GM23248 (cell line): Measurements from ENCODE around the gene ALDH1A2. TPM values are rescaled to one million over a fixed set of nuclear protein-coding genes. Genes with fewer than 3 reads are reported as not detected.

Experiments
- DNase-seq: peaks from one replicate; pipeline ENCODE4 v3.0.0-alpha.2; 2015
- H2AFZ ChIP-seq: fragments of 200-600 bp; sonication (generic); 2 replicates; pipeline ENCODE4 v1.6.1; 2016; ENCODE audit warnings: antibody characterized with exemption
- H3F3A ChIP-seq: fragments of 200-600 bp; sonication (generic); 2 replicates; pipeline ENCODE4 v1.6.1; 2016; ENCODE audit warnings: mild to moderate bottlenecking, antibody characterized with exemption, mixed run types; ENCODE audit not compliant: insufficient read depth
- H3K27ac ChIP-seq: fragments of 200-600 bp; sonication (generic); 2 replicates; pipeline ENCODE4 v1.5.1; 2016; ENCODE audit warnings: mild to moderate bottlenecking
- H3K27me3 ChIP-seq: fragments of 200-600 bp; sonication (generic); replicated peaks from 2 replicates; pipeline ENCODE4 v1.6.1; 2016; ENCODE audit warnings: mild to moderate bottlenecking; ENCODE audit not compliant: insufficient read depth
- H3K36me3 ChIP-seq: fragments of 200-600 bp; sonication (generic); 2 replicates; pipeline ENCODE4 v1.6.1; 2016; ENCODE audit warnings: low read depth, mild to moderate bottlenecking
- H3K4me1 ChIP-seq: fragments of 200-600 bp; sonication (generic); 2 replicates; pipeline ENCODE4 v1.6.1; 2016; ENCODE audit warnings: mild to moderate bottlenecking; ENCODE audit not compliant: insufficient read depth
- H3K4me2 ChIP-seq: fragments of 200-600 bp; sonication (generic); one replicate; pipeline ENCODE4 v1.6.1; 2016; ENCODE audit warnings: mild to moderate bottlenecking; ENCODE audit not compliant: unreplicated experiment
- H3K4me3 ChIP-seq: fragments of 200-600 bp; sonication (generic); 2 replicates; pipeline ENCODE4 v1.5.1; 2016; ENCODE audit warnings: mild to moderate bottlenecking
- H3K79me2 ChIP-seq: fragments of 200-600 bp; sonication (generic); 2 replicates; pipeline ENCODE4 v1.6.1; 2016; ENCODE audit warnings: mild to moderate bottlenecking; ENCODE audit not compliant: insufficient read depth
- H3K9ac ChIP-seq: fragments of 200-600 bp; sonication (generic); 2 replicates; pipeline ENCODE4 v1.6.1; 2016; ENCODE audit warnings: mild to moderate bottlenecking
- H3K9me2 ChIP-seq: fragments of 200-600 bp; sonication (generic); 2 replicates; pipeline ENCODE4 v1.6.1; 2016; ENCODE audit warnings: mixed run types, mild to moderate bottlenecking, moderate library complexity; ENCODE audit not compliant: insufficient read depth
- H3K9me3 ChIP-seq: fragments of 200-600 bp; sonication (generic); one replicate; pipeline ENCODE4 v1.6.1; 2017; ENCODE audit warnings: low read depth
- H4K20me1 ChIP-seq: fragments of 200-600 bp; sonication (generic); 2 replicates; pipeline ENCODE4 v1.6.0; 2016; ENCODE audit not compliant: insufficient read depth
- EZH2 ChIP-seq: fragments of 200-600 bp; sonication (generic); IDR thresholded peaks from 2 replicates; pipeline ENCODE4 v1.6.1; 2018; ENCODE audit warnings: antibody characterized with exemption, mild to moderate bottlenecking; ENCODE audit not compliant: insufficient read depth, poor library complexity, severe bottlenecking
- EZH2phosphoT487 ChIP-seq: fragments of 200-600 bp; sonication (generic); IDR thresholded peaks from 2 replicates; pipeline ENCODE4 v1.6.1; 2018; ENCODE audit warnings: antibody characterized with exemption, moderate library complexity, mild to moderate bottlenecking, low read depth; ENCODE audit not compliant: insufficient read depth
- WGBS, 2 experiments: methylation state at CpG; one replicate each; pipeline ENCODE4 v1.1.6; 2015 to 2017; ENCODE audit warnings: low lambda C conversion rate in 2 of 2, low coverage in 1 of 2; ENCODE audit errors: missing lambda C conversion rate in 2 of 2; 5-methylcytosine and 5-hydroxymethylcytosine counted together
- in situ Hi-C: fragments of 300-500 bp; cut with MboI; formaldehyde crosslinking; loops from 2 replicates; pipeline ENCODE4 v1.15.0; 2020
- polyA plus RNA-seq: library from polyadenylated mRNA; unstranded; fragments of >200 nt; fragmentation: Nextera tagmentation; extraction: Ambion mirVana; gene quantifications from 2 replicates; pipeline ENCODE4 v1.2.1, GENCODE V29; 2016
- total RNA-seq: library from RNA; depleted of rRNA; stranded (reverse); fragments of >200 nt; shearing (Covaris generic); gene quantifications from 2 replicates; pipeline ENCODE4 v1.2.3, GENCODE V29; 2014

Gene ALDH1A2
- total and polyA plus RNA-seq, 2 experiments from 2014 or later, result 0.11 to 0.68 TPM

DNA sequence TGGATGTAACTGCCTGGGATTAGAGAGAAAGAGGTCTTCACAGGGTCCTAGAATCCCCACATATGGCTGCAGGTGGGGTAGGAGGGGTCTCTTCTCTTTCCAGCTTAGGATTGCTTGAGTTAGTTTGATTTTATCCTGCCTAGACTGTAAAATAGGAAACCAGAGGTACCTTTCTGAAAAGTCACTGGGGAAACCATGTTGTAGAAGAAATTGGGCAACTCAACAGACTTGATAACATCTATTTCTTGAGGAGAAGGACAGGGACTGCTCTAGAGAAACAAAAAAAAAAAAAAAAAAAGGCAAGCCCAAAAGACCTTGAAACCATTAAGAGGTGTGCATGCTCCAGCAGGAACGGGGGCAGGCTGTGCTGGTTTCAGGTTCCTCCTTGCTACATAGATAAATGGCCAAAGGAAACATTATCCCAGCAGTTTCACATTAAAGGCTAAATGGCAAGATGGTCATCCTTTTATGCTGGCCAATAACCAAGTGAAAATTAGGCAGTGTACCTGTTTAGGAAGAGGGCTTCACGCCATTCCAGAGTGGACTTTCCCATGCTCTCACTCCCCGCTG is 116.1 kb downstream of the ALDH1A2 start:
- no peak overlapping the region for H2AFZ ChIP-seq
- no peaks in the 10 kb centered on the region for H3K79me2 ChIP-seq
- H3K27ac ChIP-seq, result no peak overlapping the region
- no peaks in the 10 kb centered on the region for H3K36me3 ChIP-seq
- H3K9me3 ChIP-seq, result no peaks in the 10 kb centered on the region
- 46 to 58% methylated on average over 3 of the region's 3 CpGs for WGBS, 2 experiments
- H3K4me1 ChIP-seq, result no peaks in the 10 kb centered on the region
- in situ Hi-C loops, result no loop called here
- H3K27me3 ChIP-seq, result peaks cover 24% of the 10 kb centered on the region
- no peaks in the 10 kb centered on the region for H3K9me2 ChIP-seq
- no peak overlapping the region for H3K4me3 ChIP-seq
- no peak for DNase-seq
- no peaks in the 10 kb centered on the region for H4K20me1 ChIP-seq
- TF ChIP-seq EZH2phosphoT487, result no peak
- no peak for TF ChIP-seq EZH2
- no peaks in the 10 kb centered on the region for H3F3A ChIP-seq
- H3K9ac ChIP-seq, result no peak overlapping the region
- no peak overlapping the region for H3K4me2 ChIP-seq

DNA sequence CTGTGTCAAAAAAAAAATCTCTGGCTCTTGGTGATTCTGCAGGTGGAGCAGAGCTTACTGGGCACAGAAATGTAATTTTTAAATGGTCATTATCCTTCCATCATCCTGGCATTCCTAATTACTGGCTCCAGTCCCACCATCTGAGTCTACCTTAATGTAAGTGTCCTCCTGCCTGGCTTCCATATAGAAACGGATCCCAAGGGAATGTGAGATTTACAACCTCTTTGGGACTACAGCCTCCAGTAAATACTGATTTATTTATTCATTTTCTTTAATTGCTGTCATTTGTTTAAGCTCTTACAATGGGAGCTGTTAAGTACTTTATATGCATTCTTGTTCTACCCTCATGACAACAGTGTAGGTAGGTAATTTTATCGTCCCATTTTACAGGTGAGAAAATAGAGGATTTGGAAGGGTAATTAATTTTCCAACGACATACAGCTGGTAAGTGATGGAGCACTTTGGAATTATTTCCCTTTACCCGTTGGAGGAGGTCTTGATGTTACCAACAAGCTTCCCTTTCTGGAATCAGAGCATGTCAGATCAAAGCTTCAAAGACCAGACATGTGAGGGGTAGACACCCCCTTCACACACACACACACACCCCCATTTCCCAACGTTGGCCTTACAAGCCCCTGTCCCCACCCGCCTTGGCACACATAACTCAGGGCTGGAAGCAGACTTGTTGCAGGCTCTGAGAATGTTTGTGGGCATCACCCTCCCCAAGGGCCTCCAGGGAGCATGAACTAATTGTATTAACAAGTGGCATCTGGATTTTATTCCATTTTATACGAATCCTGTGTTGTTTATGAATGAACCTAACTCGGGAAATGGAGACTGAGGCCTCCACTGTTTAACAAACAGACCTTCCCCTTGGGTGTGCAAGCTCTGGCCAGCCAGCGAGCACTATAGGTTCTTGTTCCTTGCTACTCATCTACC is 116.9 kb downstream of the ALDH1A2 start:
- H3K4me1 ChIP-seq, result no peaks in the 10 kb centered on the region
- WGBS, 2 experiments, result 24 to 29% methylated on average over 9 of the region's 9 CpGs
- H2AFZ ChIP-seq, result no peak overlapping the region
- peaks cover 24% of the 10 kb centered on the region for H3K27me3 ChIP-seq
- no peak overlapping the region for H3K4me3 ChIP-seq
- H3K27ac ChIP-seq, result no peak overlapping the region
- no peaks in the 10 kb centered on the region for H3K9me3 ChIP-seq
- in situ Hi-C loops, result no loop called here
- TF ChIP-seq EZH2phosphoT487 (no peak), EZH2 (no peak)
- H3K9me2 ChIP-seq, result no peaks in the 10 kb centered on the region
- no peaks in the 10 kb centered on the region for H4K20me1 ChIP-seq
- H3K79me2 ChIP-seq, result no peaks in the 10 kb centered on the region
- no peaks in the 10 kb centered on the region for H3K36me3 ChIP-seq
- no peak for DNase-seq
- no peak overlapping the region for H3K4me2 ChIP-seq
- H3K9ac ChIP-seq, result no peak overlapping the region
- no peaks in the 10 kb centered on the region for H3F3A ChIP-seq

DNA sequence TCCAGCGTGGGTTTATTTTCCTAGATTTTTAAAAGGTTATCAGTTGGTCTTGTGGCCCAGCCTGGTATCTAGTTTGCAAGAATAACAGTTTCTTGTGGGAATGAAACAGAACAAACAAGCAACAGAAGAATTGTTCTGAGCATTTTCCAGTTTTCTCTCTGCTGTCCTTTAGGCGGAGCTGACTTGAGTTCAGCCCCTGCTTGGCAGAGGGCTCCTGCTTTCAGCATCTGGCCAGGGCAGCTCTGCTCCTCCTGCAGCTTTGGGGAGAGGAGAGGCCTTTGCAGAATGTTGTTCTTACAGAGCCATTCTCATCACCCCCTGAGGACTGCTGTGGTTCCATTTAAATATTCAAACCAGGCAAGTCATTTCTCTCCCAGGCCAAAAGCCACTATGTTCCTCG is 117.7 kb downstream of the ALDH1A2 start:
- H3K9ac ChIP-seq, result no peak overlapping the region
- H3K9me2 ChIP-seq, result no peaks in the 10 kb centered on the region
- H3F3A ChIP-seq, result no peaks in the 10 kb centered on the region
- in situ Hi-C loops, result no loop called here
- 15% methylated on average over 3 of the region's 3 CpGs for WGBS, 2 experiments
- no peaks in the 10 kb centered on the region for H4K20me1 ChIP-seq
- H3K4me2 ChIP-seq, result no peak overlapping the region
- peaks cover 24% of the 10 kb centered on the region for H3K27me3 ChIP-seq
- H3K9me3 ChIP-seq, result no peaks in the 10 kb centered on the region
- DNase-seq, result peak; percentile 16
- no peaks in the 10 kb centered on the region for H3K79me2 ChIP-seq
- H3K4me3 ChIP-seq, result no peak overlapping the region
- no peaks in the 10 kb centered on the region for H3K4me1 ChIP-seq
- TF ChIP-seq EZH2phosphoT487 (no peak), EZH2 (no peak)
- no peaks in the 10 kb centered on the region for H3K36me3 ChIP-seq
- H3K27ac ChIP-seq, result no peak overlapping the region
- no peak overlapping the region for H2AFZ ChIP-seq

DNA sequence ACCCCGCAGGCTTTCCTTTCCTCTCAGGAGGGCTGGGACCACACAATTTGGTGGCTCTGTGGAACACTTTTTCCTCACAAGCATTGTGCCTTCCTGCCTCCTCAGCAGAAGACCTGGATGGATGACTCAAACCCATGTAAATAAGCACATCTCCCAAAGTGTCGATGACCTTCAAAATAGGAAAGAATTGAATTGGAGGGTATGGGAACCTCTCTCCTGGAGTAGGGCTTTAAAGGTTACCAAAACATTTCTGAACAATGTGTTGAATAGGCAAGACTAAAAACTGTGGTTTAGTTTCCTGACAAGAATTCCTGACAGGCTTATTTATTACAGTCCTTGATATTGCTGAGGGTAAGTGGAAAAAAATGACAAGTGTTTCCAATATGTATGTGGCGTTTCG is 118.2 kb downstream of the ALDH1A2 start:
- WGBS, 2 experiments, result 53 to 57% methylated on average over 4 of the region's 4 CpGs
- H4K20me1 ChIP-seq, result no peaks in the 10 kb centered on the region
- no peak overlapping the region for H2AFZ ChIP-seq
- no peaks in the 10 kb centered on the region for H3K4me1 ChIP-seq
- H3K9me3 ChIP-seq, result no peaks in the 10 kb centered on the region
- H3K9ac ChIP-seq, result no peak overlapping the region
- no peak for DNase-seq
- H3K27me3 ChIP-seq, result peaks cover 24% of the 10 kb centered on the region
- H3K79me2 ChIP-seq, result no peaks in the 10 kb centered on the region
- H3K4me3 ChIP-seq, result no peak overlapping the region
- H3K9me2 ChIP-seq, result no peaks in the 10 kb centered on the region
- H3K4me2 ChIP-seq, result no peak overlapping the region
- no peak overlapping the region for H3K27ac ChIP-seq
- in situ Hi-C loops, result no loop called here
- TF ChIP-seq EZH2, result no peak
- TF ChIP-seq EZH2phosphoT487, result no peak
- H3F3A ChIP-seq, result no peaks in the 10 kb centered on the region
- no peaks in the 10 kb centered on the region for H3K36me3 ChIP-seq
